OCI-LY1 (cell line): ENCODE results near the gene CNTNAP2.
"Not testable (repeated sequence)": the region's sequence is repeated elsewhere in the genome, so short reads cannot be mapped to it uniquely, and the experiment has no call there.

Experiments used
- H2AFZ ChIP-seq: fragments of 200-600 bp; sonication (generic), shearing (Covaris generic); 2 replicates; pipeline ENCODE4 v1.6.0; 2014; ENCODE audit warnings: antibody characterized with exemption, mild to moderate bottlenecking, low read length
- H3F3A ChIP-seq: fragments of 200-600 bp; sonication (generic), shearing (Covaris generic); 2 replicates; pipeline ENCODE4 v1.6.0; 2014; ENCODE audit warnings: mild to moderate bottlenecking, antibody characterized with exemption, low read length, moderate library complexity; ENCODE audit not compliant: insufficient read depth
- H3K27ac ChIP-seq: fragments of 200-600 bp; sonication (generic); 2 replicates; pipeline ENCODE4 v1.5.1; 2014; ENCODE audit warnings: low read length, mixed run types, mild to moderate bottlenecking, low read depth; ENCODE audit not compliant: poor library complexity, severe bottlenecking
- H3K27me3 ChIP-seq: fragments of 200-600 bp; sonication (generic); 2 replicates; pipeline ENCODE4 v1.6.0; 2014; ENCODE audit warnings: antibody characterized with exemption, mild to moderate bottlenecking, low read length, moderate library complexity; ENCODE audit not compliant: insufficient read depth
- H3K36me3 ChIP-seq: fragments of 200-600 bp; sonication (generic); 2 replicates; pipeline ENCODE4 v1.6.1; 2014; ENCODE audit warnings: mild to moderate bottlenecking, antibody characterized with exemption, low read length, moderate library complexity, mixed read lengths; ENCODE audit not compliant: insufficient read depth
- H3K4me1 ChIP-seq: fragments of 200-600 bp; sonication (generic); 2 replicates; pipeline ENCODE4 v1.5.1; 2014; ENCODE audit warnings: mild to moderate bottlenecking, low read length, moderate library complexity; ENCODE audit not compliant: insufficient read depth, severe bottlenecking
- H3K4me2 ChIP-seq: fragments of 200-600 bp; sonication (generic), shearing (Covaris generic); 2 replicates; pipeline ENCODE4 v1.6.1; 2014; ENCODE audit warnings: low read length
- H3K4me3 ChIP-seq: fragments of 200-600 bp; sonication (generic); 2 replicates; pipeline ENCODE4 v1.5.1; 2014; ENCODE audit warnings: low read length, low read depth, mild to moderate bottlenecking, mixed read lengths; ENCODE audit not compliant: poor library complexity, severe bottlenecking
- H3K79me2 ChIP-seq: fragments of 200-600 bp; shearing (Covaris generic); 2 replicates; pipeline ENCODE4 v1.6.1; 2016; ENCODE audit warnings: mixed run types, low read length, mixed read lengths; ENCODE audit not compliant: insufficient read depth
- H3K9ac ChIP-seq: fragments of 200-600 bp; sonication (generic), shearing (Covaris generic); 2 replicates; pipeline ENCODE4 v1.6.1; 2014; ENCODE audit warnings: mild to moderate bottlenecking, low read length, mixed read lengths
- H3K9me2 ChIP-seq: fragments of 200-600 bp; sonication (generic), shearing (Covaris generic); 2 replicates; pipeline ENCODE4 v1.6.1; 2014; ENCODE audit warnings: low read depth, mild to moderate bottlenecking, low read length, mixed read lengths
- H3K9me3 ChIP-seq: fragments of 200-600 bp; shearing (Covaris generic); 2 replicates; pipeline ENCODE4 v1.6.1; 2014; ENCODE audit warnings: low read length, mixed read lengths
- H4K20me1 ChIP-seq: fragments of 200-600 bp; sonication (generic), shearing (Covaris generic); 2 replicates; pipeline ENCODE4 v1.6.0; 2016; ENCODE audit warnings: mild to moderate bottlenecking, low read length; ENCODE audit not compliant: insufficient read depth
- CTCF ChIP-seq: fragments of 200-600 bp; sonication (generic), shearing (Covaris generic); IDR thresholded peaks from 2 replicates; pipeline ENCODE4 v1.5.1; 2017; ENCODE audit warnings: mild to moderate bottlenecking, antibody characterized with exemption, low read length, moderate library complexity, mixed read lengths
- EZH2 ChIP-seq: fragments of 200-600 bp; sonication (generic), shearing (Covaris generic); IDR thresholded peaks from 2 replicates; pipeline ENCODE4 v1.8.0; 2017; ENCODE audit warnings: borderline replicate concordance, mixed run types, mild to moderate bottlenecking, antibody characterized with exemption, low read length, moderate library complexity, mixed read lengths

CNTNAP2 gene

GRCh38 chr7:148445260-148446044, 2328.9 kb downstream of the CNTNAP2 start:
- Histone ChIP-seq H3K27ac (no peak overlapping the region), H3K79me2 (no peaks in the 10 kb centered on the region), H3K9me3 (no peaks in the 10 kb centered on the region), H3K9me2 (no peaks in the 10 kb centered on the region), H3K4me3 (no peak overlapping the region), H3K4me2 (no peak overlapping the region), H3K9ac (no peak overlapping the region), H4K20me1 (no peaks in the 10 kb centered on the region), H3K4me1 (no peaks in the 10 kb centered on the region), H2AFZ (no peak overlapping the region), H3F3A (no peaks in the 10 kb centered on the region), H3K27me3 (peaks cover 5% of the 10 kb centered on the region; the same call in 1 of the 2 replicates), H3K36me3 (no peaks in the 10 kb centered on the region)
- no peak for TF ChIP-seq CTCF
- TF ChIP-seq EZH2 = no peak

- no peaks in the 10 kb centered on the region for H3K9me2 ChIP-seq
- H2AFZ ChIP-seq = no peak overlapping the region
- TF ChIP-seq EZH2 = no peak
- no peak for TF ChIP-seq CTCF
- no peaks in the 10 kb centered on the region for H4K20me1 ChIP-seq
- no peaks in the 10 kb centered on the region for H3K9me3 ChIP-seq
- H3K36me3 ChIP-seq = no peaks in the 10 kb centered on the region
- H3K27me3 ChIP-seq = peaks cover 5% of the 10 kb centered on the region; the same call in 1 of the 2 replicates
- H3K79me2 ChIP-seq = no peaks in the 10 kb centered on the region
- H3K27ac ChIP-seq = no peak overlapping the region
- H3K4me1 ChIP-seq = no peaks in the 10 kb centered on the region
- no peak overlapping the region for H3K4me3 ChIP-seq
- H3F3A ChIP-seq = no peaks in the 10 kb centered on the region
- H3K4me2 ChIP-seq = no peak overlapping the region
- no peak overlapping the region for H3K9ac ChIP-seq
Observed at GRCh38 chr7:148447221-148447849, 2330.7 kb downstream of the CNTNAP2 start.

- H3F3A ChIP-seq, H2AFZ ChIP-seq, H3K4me2 ChIP-seq, H3K4me3 ChIP-seq, H3K79me2 ChIP-seq, H3K27me3 ChIP-seq, H3K27ac ChIP-seq, H4K20me1 ChIP-seq, H3K9ac ChIP-seq, H3K9me3 ChIP-seq, H3K36me3 ChIP-seq, H3K9me2 ChIP-seq, H3K4me1 ChIP-seq: not testable (repeated sequence)
Observed at GRCh38 chr7:148451526-148451925, 2334.9 kb downstream of the CNTNAP2 start.
